ENCODE results near the gene LRRC34.

LRRC34 gene

DNA sequence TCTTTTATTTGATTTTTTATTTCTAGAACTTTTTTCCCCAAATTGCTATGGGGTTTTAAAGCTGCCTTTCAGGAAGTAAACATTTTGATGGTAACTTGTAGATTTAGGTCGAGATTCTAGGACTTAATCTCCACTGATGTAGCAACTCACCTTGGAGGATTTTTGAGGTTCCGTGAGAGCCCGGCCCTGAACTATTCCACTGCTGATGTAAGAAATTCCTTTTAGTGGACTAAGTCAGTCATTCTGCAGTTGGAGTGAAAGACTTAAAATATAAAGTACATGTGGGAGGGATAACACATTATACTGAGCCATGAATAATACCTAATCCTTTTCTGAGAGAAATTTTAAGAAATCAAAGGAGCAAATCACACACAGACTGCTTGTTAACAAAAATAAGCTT is 12.6 kb upstream of the LRRC34 start:
- TF ChIP-seq RAD21 (IDR thresholded peaks at IDR 0.05; ENCODE audit: low read depth) = no peak
- no peak for TF ChIP-seq TEAD4 (IDR thresholded peaks at IDR 0.05)
- no peak for TF ChIP-seq TCF12 (IDR thresholded peaks at IDR 0.05; ENCODE audit: low read depth)
- TF ChIP-seq ZBTB7A (IDR thresholded peaks at IDR 0.05; ENCODE audit: low read depth) = no peak
- TF ChIP-seq, protein P1, sequence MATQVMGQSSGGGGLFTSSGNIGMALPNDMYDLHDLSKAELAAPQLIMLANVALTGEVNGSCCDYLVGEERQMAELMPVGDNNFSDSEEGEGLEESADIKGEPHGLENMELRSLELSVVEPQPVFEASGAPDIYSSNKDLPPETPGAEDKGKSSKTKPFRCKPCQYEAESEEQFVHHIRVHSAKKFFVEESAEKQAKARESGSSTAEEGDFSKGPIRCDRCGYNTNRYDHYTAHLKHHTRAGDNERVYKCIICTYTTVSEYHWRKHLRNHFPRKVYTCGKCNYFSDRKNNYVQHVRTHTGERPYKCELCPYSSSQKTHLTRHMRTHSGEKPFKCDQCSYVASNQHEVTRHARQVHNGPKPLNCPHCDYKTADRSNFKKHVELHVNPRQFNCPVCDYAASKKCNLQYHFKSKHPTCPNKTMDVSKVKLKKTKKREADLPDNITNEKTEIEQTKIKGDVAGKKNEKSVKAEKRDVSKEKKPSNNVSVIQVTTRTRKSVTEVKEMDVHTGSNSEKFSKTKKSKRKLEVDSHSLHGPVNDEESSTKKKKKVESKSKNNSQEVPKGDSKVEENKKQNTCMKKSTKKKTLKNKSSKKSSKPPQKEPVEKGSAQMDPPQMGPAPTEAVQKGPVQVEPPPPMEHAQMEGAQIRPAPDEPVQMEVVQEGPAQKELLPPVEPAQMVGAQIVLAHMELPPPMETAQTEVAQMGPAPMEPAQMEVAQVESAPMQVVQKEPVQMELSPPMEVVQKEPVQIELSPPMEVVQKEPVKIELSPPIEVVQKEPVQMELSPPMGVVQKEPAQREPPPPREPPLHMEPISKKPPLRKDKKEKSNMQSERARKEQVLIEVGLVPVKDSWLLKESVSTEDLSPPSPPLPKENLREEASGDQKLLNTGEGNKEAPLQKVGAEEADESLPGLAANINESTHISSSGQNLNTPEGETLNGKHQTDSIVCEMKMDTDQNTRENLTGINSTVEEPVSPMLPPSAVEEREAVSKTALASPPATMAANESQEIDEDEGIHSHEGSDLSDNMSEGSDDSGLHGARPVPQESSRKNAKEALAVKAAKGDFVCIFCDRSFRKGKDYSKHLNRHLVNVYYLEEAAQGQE (IDR thresholded peaks at IDR 0.05; ENCODE audit: low read depth) = no peak
- TF ChIP-seq, protein P2, sequence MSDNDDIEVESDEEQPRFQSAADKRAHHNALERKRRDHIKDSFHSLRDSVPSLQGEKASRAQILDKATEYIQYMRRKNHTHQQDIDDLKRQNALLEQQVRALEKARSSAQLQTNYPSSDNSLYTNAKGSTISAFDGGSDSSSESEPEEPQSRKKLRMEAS (IDR thresholded peaks at IDR 0.05) = no peak
- TF ChIP-seq YY1 (IDR thresholded peaks at IDR 0.05; ENCODE audit: low read depth) = no peak
- no peak for TF ChIP-seq USF1 (IDR thresholded peaks at IDR 0.05)
- TF ChIP-seq FOXM1 (IDR thresholded peaks at IDR 0.05; ENCODE audit: borderline replicate concordance, low read depth) = no peak
- no peak for TF ChIP-seq CREB1 (IDR thresholded peaks at IDR 0.05; ENCODE audit: low read depth)
- no peak for TF ChIP-seq NFIC (IDR thresholded peaks at IDR 0.05)
- TF ChIP-seq EP300 (IDR thresholded peaks at IDR 0.05; ENCODE audit: borderline replicate concordance) = no peak
- TF ChIP-seq TAF1 (IDR thresholded peaks at IDR 0.05; ENCODE audit: low read depth) = no peak
- TF ChIP-seq CEBPB (IDR thresholded peaks at IDR 0.05) = no peak
- TF ChIP-seq EGR1 (IDR thresholded peaks at IDR 0.05) = no peak

GRCh38 chr3:169822983-169823382 is 10.3 kb upstream of the LRRC34 start:
- TF ChIP-seq TCF12 (IDR thresholded peaks at IDR 0.05; ENCODE audit: low read depth) = no peak
- no peak for TF ChIP-seq TEAD4 (IDR thresholded peaks at IDR 0.05)
- no peak for TF ChIP-seq EP300 (IDR thresholded peaks at IDR 0.05; ENCODE audit: borderline replicate concordance)
- TF ChIP-seq ZBTB7A (IDR thresholded peaks at IDR 0.05; ENCODE audit: low read depth) = no peak
- no peak for TF ChIP-seq NFIC (IDR thresholded peaks at IDR 0.05)
- TF ChIP-seq RAD21 (IDR thresholded peaks at IDR 0.05; ENCODE audit: low read depth) = no peak
- no peak for TF ChIP-seq CREB1 (IDR thresholded peaks at IDR 0.05; ENCODE audit: low read depth)
- no peak for TF ChIP-seq EGR1 (IDR thresholded peaks at IDR 0.05)
- TF ChIP-seq USF1 (IDR thresholded peaks at IDR 0.05) = no peak
- TF ChIP-seq TAF1 (IDR thresholded peaks at IDR 0.05; ENCODE audit: low read depth) = no peak
- TF ChIP-seq CEBPB (IDR thresholded peaks at IDR 0.05) = no peak
- TF ChIP-seq, protein P2 (IDR thresholded peaks at IDR 0.05) = no peak
- TF ChIP-seq, protein P1 (IDR thresholded peaks at IDR 0.05; ENCODE audit: low read depth) = no peak
- no peak for TF ChIP-seq YY1 (IDR thresholded peaks at IDR 0.05; ENCODE audit: low read depth)
- no peak for TF ChIP-seq FOXM1 (IDR thresholded peaks at IDR 0.05; ENCODE audit: borderline replicate concordance, low read depth)

DNA sequence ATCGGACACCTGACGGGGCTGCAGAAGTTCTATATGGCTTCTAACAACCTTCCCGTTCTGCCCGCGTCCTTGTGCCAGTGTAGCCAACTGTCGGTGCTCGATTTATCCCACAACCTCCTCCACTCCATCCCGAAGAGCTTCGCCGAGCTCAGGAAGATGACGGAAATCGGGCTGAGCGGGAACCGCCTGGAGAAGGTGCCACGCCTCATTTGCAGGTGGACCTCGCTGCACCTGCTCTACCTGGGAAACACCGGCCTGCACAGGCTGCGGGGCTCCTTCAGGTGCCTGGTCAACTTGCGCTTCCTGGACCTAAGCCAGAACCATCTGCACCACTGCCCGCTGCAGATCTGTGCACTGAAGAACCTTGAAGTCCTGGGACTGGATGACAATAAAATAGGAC is 9.8 kb upstream of the LRRC34 start:
- peak; percentile 41; the same call in 1 of the 2 replicates for TF ChIP-seq NFIC (IDR thresholded peaks at IDR 0.05)
- TF ChIP-seq RAD21 (IDR thresholded peaks at IDR 0.05; ENCODE audit: low read depth) = no peak
- no peak for TF ChIP-seq CREB1 (IDR thresholded peaks at IDR 0.05; ENCODE audit: low read depth)
- no peak for TF ChIP-seq EP300 (IDR thresholded peaks at IDR 0.05; ENCODE audit: borderline replicate concordance)
- peak; percentile 11; the same call in 1 of the 2 replicates for TF ChIP-seq YY1 (IDR thresholded peaks at IDR 0.05; ENCODE audit: low read depth)
- TF ChIP-seq TCF12 (IDR thresholded peaks at IDR 0.05; ENCODE audit: low read depth) = no peak; the same call in 1 of the 2 replicates
- TF ChIP-seq ZBTB7A (IDR thresholded peaks at IDR 0.05; ENCODE audit: low read depth) = no peak
- TF ChIP-seq TAF1 (IDR thresholded peaks at IDR 0.05; ENCODE audit: low read depth) = no peak
- TF ChIP-seq, protein P2 (IDR thresholded peaks at IDR 0.05) = peak; percentile 97

- TF ChIP-seq YY1 (IDR thresholded peaks at IDR 0.05; ENCODE audit: low read depth) (peak; percentile 88), TEAD4 (IDR thresholded peaks at IDR 0.05) (peak; percentile 39)
- TF ChIP-seq, protein P2 (IDR thresholded peaks at IDR 0.05) = no peak
These were observed 9.4 kb upstream of the LRRC34 start for GRCh38 chr3:169822091-169822490.

DNA sequence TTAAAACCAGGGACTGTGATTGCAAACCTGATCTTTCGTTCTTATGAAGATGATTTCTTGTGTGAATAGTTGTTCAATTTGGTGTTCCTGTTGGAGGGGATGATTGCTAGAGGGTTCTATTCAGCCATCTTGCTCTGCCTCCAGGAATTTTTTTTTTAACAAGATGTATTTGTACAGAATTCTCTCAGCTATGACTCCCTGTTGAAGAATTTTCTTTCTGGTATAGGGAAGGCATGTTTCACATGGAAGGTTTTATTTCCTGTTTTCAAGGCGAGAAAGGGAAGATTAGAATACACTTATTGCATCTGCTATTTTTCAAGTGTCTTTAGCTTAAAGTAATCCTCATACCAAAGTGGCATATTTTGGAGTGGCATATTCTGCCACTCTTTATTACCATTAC is 5.6 kb upstream of the LRRC34 start:
- no peak for TF ChIP-seq YY1 (IDR thresholded peaks at IDR 0.05; ENCODE audit: low read depth)
- TF ChIP-seq EP300 (IDR thresholded peaks at IDR 0.05; ENCODE audit: borderline replicate concordance) = no peak
- TF ChIP-seq, protein P1 (IDR thresholded peaks at IDR 0.05; ENCODE audit: low read depth) = no peak
- no peak for TF ChIP-seq USF1 (IDR thresholded peaks at IDR 0.05)
- TF ChIP-seq TCF12 (IDR thresholded peaks at IDR 0.05; ENCODE audit: low read depth) = no peak
- TF ChIP-seq TAF1 (IDR thresholded peaks at IDR 0.05; ENCODE audit: low read depth) = no peak
- no peak for TF ChIP-seq CREB1 (IDR thresholded peaks at IDR 0.05; ENCODE audit: low read depth)
- no peak for TF ChIP-seq FOXM1 (IDR thresholded peaks at IDR 0.05; ENCODE audit: borderline replicate concordance, low read depth)
- TF ChIP-seq RAD21 (IDR thresholded peaks at IDR 0.05; ENCODE audit: low read depth) = no peak
- no peak for TF ChIP-seq EGR1 (IDR thresholded peaks at IDR 0.05)
- TF ChIP-seq TEAD4 (IDR thresholded peaks at IDR 0.05) = no peak
- no peak for TF ChIP-seq NFIC (IDR thresholded peaks at IDR 0.05)
- no peak for TF ChIP-seq CEBPB (IDR thresholded peaks at IDR 0.05)
- TF ChIP-seq ZBTB7A (IDR thresholded peaks at IDR 0.05; ENCODE audit: low read depth) = no peak
- TF ChIP-seq, protein P2 (IDR thresholded peaks at IDR 0.05) = no peak

Measured in Ishikawa (cell line).